ENCODE results near the gene MCF2L. TPM values are rescaled to one million over a fixed set of nuclear protein-coding genes. Genes with fewer than 3 reads are reported as not detected.

The MCF2L gene
- total RNA-seq, 4 donors from 2014 or later = 12.8 to 169 (median 41.5) TPM

DNA sequence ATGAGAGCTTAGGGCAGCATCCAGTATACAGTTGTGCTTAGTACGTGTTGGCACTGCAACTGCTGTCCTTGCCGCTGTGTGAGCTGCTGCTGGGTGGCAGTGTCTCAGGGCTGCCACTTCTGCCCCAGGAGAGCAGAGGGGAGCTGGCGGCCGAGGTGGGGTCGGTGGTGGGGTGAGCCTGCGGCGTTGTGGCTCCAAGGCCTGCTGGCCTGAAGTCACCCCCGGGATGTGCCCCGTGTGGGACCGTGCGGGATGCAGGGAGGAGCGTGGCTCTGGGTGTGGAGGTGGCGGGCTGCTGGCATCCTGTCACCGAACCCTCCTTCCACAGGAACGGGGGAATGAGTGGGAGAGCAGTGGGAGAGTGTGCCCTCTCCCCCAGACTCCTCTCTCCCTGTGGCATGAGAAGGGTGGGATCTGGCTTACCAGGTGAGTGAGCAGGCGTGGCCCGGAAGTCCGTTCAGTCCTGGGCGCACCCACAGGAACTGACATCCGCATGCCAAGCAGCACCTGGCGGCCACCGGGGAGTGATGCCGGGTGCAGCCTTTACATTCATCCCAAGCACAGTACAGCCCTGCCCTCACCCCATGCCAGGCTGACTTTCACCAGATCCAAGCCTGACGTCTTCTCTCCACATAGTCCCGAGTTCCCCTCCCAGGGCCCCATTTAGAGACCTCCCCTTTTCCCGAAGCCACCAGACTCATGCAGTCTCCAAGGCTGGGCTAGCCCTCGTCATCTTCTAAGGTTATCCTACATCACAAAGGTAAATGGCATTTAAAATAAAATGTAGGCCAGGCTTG, 26.6 kb downstream of the MCF2L start:
- ATAC-seq (ENCODE audit: low FRiP score) (no peak), DNase-seq (ENCODE audit: low spot score) (no peak)
- TF ChIP-seq, protein P1, sequence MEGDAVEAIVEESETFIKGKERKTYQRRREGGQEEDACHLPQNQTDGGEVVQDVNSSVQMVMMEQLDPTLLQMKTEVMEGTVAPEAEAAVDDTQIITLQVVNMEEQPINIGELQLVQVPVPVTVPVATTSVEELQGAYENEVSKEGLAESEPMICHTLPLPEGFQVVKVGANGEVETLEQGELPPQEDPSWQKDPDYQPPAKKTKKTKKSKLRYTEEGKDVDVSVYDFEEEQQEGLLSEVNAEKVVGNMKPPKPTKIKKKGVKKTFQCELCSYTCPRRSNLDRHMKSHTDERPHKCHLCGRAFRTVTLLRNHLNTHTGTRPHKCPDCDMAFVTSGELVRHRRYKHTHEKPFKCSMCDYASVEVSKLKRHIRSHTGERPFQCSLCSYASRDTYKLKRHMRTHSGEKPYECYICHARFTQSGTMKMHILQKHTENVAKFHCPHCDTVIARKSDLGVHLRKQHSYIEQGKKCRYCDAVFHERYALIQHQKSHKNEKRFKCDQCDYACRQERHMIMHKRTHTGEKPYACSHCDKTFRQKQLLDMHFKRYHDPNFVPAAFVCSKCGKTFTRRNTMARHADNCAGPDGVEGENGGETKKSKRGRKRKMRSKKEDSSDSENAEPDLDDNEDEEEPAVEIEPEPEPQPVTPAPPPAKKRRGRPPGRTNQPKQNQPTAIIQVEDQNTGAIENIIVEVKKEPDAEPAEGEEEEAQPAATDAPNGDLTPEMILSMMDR (IDR thresholded peaks at IDR 0.05) = no peak

DNA sequence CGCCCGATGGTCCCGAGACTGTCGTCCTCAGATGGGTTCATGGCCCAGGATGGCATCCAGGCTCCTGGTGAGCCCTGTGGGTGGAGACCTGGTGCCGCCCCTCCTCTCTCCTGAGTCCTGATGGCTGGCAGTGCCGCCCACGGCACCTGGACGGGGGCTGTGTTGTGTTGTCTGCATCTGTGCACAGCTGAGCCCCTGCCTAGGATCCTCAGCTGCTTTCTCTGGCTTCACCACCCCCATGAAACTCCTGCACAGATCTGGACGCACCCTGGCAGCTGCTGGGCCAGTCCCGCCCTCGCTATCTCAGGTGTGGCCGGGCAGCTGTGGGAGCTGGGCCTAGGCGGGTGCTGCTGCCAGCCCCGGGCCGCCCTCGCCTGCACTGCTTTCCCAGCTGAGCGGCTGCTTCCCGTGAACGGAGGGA, 27.7 kb downstream of the MCF2L start:
- TF ChIP-seq, protein P1 (IDR thresholded peaks at IDR 0.05) = no peak
- DNase-seq (ENCODE audit: low spot score) (no peak), ATAC-seq (ENCODE audit: low FRiP score) (no peak)

DNA sequence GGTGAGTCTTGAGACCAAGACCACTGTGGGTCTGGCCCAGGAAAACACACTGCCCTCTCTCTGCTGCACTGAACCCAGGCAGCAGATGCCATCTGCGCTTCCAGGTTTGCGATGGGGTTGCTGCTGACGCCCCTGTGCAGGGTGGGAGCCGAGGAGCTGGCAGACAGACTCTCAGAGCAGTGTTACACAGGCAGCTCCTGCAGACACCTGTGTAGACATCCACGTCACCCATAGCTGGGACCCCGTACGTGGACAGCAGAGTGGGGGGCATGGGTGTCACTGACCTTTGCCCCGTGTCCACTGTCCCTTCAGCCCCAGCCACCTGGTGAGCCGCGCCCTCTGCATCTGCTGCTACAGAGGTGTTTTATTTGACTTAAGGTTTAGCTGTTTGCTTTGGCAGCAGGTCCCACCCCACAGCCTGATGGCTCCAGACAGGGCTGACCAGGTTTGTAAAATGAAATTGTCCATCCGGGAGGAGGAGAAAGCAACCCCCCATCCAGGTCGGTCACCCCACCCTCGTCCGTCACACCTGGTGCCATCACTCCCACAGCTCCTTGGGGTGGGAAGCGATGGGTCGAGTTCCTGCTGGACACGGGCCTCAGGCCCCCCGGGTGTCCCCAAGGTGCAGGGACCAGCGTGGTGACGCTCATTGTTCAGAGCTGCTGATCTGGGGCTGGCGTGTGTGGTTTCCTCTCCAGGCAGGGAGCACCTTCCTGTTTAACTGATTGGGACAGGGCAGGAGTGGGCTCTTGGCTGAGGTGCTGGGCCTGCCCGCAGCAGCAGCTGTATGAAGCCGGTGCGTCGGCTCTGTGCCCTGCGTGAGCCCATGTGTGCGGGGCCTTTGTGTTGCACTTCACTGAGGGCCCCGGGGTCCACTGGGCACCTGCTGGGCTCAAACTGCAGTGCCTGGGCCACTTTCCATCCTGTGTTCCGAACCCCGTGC, 28.4 kb downstream of the MCF2L start:
- ATAC-seq (ENCODE audit: low FRiP score) = no peak
- no peak for DNase-seq (ENCODE audit: low spot score)
- TF ChIP-seq, protein P1 (IDR thresholded peaks at IDR 0.05) = no peak

DNA sequence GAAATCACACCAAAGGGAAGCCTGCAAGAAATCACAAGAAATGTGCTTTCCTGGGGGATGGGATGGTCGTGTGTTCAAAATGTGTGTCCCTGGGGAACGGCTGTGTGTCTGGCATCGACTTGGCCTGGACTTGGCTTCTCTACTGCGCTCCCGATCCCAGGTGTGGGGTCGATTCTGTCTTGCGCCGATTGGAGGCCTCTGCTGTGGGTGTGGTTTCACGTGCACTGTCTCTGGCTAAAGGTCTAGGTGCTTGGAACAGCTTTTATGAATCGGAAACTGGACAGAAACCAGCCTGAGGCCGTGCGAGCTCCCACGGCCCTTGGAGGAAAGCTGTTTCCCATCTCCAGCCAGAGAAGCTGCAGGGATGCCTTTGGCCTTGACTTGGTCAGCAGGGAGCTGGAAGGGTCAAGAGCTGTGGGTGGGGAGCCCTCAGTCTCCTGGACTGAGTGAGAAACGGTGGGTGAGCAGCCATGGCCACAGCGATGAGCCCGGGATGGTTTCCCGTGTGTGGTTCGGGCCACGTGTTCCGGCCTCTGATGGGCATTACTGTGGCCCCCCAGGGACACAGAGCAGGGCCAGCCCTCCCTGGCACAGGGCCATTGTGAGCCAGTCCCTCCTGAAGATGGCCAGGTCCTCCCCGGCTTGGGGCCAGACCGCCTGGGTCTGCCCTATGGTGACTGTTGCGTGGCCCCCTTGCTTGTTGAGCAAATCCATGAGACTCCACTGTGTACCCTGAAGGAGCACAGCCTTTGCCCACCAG, 29.7 kb downstream of the MCF2L start:
- TF ChIP-seq, protein P1 (IDR thresholded peaks at IDR 0.05) = no peak
- DNase-seq (ENCODE audit: low spot score) (no peak), ATAC-seq (ENCODE audit: low FRiP score) (no peak)

DNA sequence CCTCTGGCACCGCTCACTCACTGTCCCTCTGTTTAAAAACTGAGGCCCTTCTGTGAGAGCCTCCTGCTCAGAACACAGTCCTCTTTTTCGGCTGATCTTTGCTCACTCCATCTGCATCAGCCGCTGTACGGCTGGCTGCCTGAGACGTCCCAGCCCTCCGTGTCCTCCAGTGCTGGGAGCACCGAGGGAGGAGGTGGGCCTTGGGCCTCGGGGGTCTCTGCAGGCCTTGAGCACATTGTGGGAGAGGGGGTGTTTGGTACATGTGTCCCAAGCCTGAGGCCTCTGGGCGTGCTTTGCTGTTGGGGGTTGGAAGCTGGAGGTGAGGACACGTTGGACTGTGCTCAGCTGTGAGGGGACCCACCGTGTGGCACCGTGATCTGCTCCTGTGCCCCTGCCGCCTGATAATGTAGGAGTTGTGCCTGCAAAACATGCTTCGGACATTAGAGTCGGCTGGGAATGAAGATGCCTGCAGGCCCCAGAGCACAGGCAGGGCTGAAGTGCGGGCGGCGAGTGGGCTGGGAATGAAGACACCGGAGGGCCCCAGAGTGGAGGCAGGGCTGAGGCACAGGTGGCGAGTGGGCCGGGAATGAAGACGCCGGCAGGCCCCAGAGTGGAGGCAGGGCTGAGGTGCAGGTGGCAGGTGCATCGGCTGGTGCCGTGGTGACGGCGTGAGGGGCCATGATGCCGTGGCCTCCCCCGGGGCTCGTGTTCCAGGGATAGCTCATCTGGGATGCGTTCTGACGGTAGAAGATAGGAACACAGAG, 30.6 kb downstream of the MCF2L start:
- DNase-seq (ENCODE audit: low spot score) (no peak), ATAC-seq (ENCODE audit: low FRiP score) (no peak)
- TF ChIP-seq, protein P1 (IDR thresholded peaks at IDR 0.05) = no peak

DNA sequence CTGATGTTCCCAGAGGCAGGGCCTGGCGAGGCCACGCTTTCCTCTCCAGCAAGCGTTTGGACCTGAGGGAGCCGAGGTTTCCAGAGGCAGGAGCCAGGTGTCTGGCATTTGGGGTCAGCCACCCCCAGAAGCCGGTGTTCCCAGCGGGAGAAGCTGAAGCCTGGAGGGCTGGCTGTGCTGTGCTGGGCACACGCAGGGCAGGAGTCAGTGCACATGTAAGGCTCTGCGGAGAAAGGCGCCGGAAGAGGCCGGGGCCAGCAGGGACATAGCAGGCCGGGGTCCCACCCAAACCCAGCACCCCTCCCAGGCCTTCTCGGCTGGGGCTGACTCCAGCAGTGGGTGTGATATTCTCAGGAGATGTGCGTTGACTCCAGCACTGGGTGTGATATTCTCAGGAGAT, 31.6 kb downstream of the MCF2L start:
- no peak for ATAC-seq (ENCODE audit: low FRiP score)

More for the DNA sequence above, 31.6 kb downstream of the MCF2L start:
- DNase-seq (ENCODE audit: low spot score) = no peak
- TF ChIP-seq, protein P1 (IDR thresholded peaks at IDR 0.05) = no peak

All from omental fat pad (tissue), 4 donors.